T-helper 17 cell (primary cell): Measurements from ENCODE around the gene MYO6. TPM values are rescaled to one million over a fixed set of nuclear protein-coding genes. Genes with fewer than 3 reads are reported as not detected.
"Not testable (repeated sequence)": the region's sequence is repeated elsewhere in the genome, so short reads cannot be mapped to it uniquely, and the experiment has no call there.

Experiments used
- ATAC-seq: fragments of 150-1000 bp; cut with Tn5 transposase; 2 replicates; pipeline ENCODE4 v1.10.0; 2021; ENCODE audit warnings: mild to moderate bottlenecking, moderate library complexity
- DNase-seq, 3 donors: peaks; one replicate each; pipeline versions ENCODE4 v3.0.0 to v3.0.0-alpha.2; 2020 to 2021
- H3K9me3 ChIP-seq: one replicate; pipeline ENCODE4 v1.7.0; 2013; ENCODE audit warnings: low read length, mild to moderate bottlenecking; ENCODE audit not compliant: control insufficient read depth, poor library complexity, severe bottlenecking
- H3K27ac Mint-ChIP-seq: one replicate; pipeline ENCODE4 v1.8.0; 2022; ENCODE audit warnings: mild to moderate bottlenecking, moderate library complexity, mixed read lengths
- H3K27me3 Mint-ChIP-seq: one replicate; pipeline ENCODE4 v1.8.0; 2022; ENCODE audit warnings: mixed read lengths
- H3K36me3 Mint-ChIP-seq: one replicate; pipeline ENCODE4 v1.8.0; 2022; ENCODE audit warnings: low read depth, mixed read lengths
- H3K4me1 Mint-ChIP-seq: one replicate; pipeline ENCODE4 v1.8.0; 2022; ENCODE audit warnings: mild to moderate bottlenecking, mixed read lengths
- H3K4me3 Mint-ChIP-seq: one replicate; pipeline ENCODE4 v1.8.0; 2022; ENCODE audit warnings: mild to moderate bottlenecking, moderate library complexity, mixed read lengths
- total RNA-seq, 4 donors: library from RNA in 2 of 4; stranded (reverse) in 2 of 4; gene quantifications; one replicate each; pipeline ENCODE4 v1.2.3 and lab custom pipeline; 2022 to 2026

The MYO6 gene
- 1 to 10 TPM; 2.5 to 5.5 TPM for total RNA-seq
- 2.7 to 10.9 reads per million in 2 donors for total RNA-seq (lab: John Stamatoyannopoulos, UW)

- peak; percentile 87 for ATAC-seq
Measured at GRCh38 chr6:75748743-75749538, at the start of gene MYO6. MYO6 (plus strand) TSS chr6:75749239; CDS start chr6:75817548, 68,309 bp downstream.

GRCh38 chr6:75708334-75708733, 40.7 kb upstream of the MYO6 start:
- H3K27ac Mint-ChIP-seq, result not testable (repeated sequence)

More at GRCh38 chr6:75748743-75749538, at the start of gene MYO6:
- peaks cover 25% of the 10 kb centered on the region for H3K27me3 Mint-ChIP-seq
- H3K4me1 Mint-ChIP-seq, result peaks cover 4% of the 10 kb centered on the region
- peak within 1 kb of the TSS; percentile 16 for H3K27ac Mint-ChIP-seq
- H3K9me3 ChIP-seq, result no peaks in the 10 kb centered on the region
- H3K36me3 Mint-ChIP-seq, result no peaks in the 10 kb centered on the region
- peak; percentile 24 to 36 (median 33) for DNase-seq
- H3K4me3 Mint-ChIP-seq, result peak within 1 kb of the TSS; percentile 92

DNA sequence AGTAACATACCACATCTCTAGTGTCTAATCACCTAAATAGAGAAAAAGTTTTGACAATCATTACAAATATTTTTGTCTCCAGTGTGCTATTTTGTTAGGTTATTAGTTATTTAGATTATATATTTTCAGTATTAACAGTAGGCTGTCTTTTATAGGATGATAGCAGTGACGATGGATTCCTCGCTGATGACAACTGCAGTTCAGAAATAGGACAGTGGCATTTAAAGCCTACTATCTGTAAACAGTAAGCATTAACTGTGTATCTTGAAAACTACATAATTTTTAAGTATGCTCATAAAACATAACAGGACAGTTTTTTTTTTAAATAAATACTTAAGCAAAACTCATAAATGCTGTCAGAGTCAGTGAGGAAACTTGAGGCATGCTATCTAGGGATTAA, 37.9 kb upstream of the MYO6 start:
- Mint-ChIP-seq H3K27me3 (no peaks in the 10 kb centered on the region), H3K4me3 (no peak overlapping the region), H3K27ac (no peak overlapping the region), H3K4me1 (peaks cover 11% of the 10 kb centered on the region), H3K36me3 (peaks cover 16% of the 10 kb centered on the region)
- no peak for DNase-seq
- no peaks in the 10 kb centered on the region for H3K9me3 ChIP-seq
- no peak for ATAC-seq

More at GRCh38 chr6:75708334-75708733, 40.7 kb upstream of the MYO6 start:
- not testable (repeated sequence) for H3K4me1 Mint-ChIP-seq, ATAC-seq, H3K36me3 Mint-ChIP-seq, H3K4me3 Mint-ChIP-seq, H3K27me3 Mint-ChIP-seq, DNase-seq, H3K9me3 ChIP-seq

DNA sequence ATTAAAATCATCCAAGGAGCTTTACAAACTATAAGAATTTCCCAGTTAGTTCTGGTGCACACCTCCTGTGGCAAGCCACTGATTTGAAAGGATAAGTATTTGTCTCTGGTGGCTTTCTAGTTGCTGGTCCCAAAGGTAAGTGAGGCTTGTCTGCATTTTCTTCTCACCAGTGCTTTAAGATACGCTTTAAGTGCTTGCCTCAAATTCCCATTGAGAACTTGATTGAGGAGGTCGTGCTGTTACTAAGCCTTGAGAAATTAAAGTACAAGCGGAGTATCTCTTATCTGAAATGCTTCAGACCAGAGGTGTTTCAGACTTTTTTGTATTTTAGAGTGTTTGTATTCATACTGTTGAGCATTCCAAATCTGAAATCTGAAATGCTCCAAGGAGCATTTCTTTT, 29.9 kb upstream of the MYO6 start:
- H3K36me3 Mint-ChIP-seq, result peaks cover 11% of the 10 kb centered on the region
- no peaks in the 10 kb centered on the region for H3K9me3 ChIP-seq
- H3K27ac Mint-ChIP-seq, result no peak overlapping the region
- peaks cover 6% of the 10 kb centered on the region for H3K4me1 Mint-ChIP-seq
- DNase-seq (no peak), ATAC-seq (no peak)
- H3K4me3 Mint-ChIP-seq, result no peak overlapping the region
- H3K27me3 Mint-ChIP-seq, result no peaks in the 10 kb centered on the region

DNA sequence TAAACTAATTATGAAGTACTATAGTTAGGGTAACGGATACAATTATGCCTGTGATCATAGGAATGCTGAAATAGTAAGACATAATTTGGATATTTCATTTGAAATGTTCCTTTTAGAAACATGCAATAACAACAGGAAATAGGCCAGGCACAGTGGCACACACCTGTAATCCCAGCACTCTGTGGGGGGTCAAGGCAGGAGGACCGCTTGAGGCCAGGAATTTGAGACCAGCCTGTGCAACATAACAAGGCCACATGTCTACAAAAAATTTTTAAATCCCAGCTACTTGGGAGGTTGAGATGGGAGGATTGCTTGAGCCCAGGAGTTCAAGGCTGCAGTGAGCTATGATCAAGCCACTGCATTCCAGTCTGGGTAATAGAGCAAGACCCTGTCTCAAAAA, 25.7 kb upstream of the MYO6 start:
- Mint-ChIP-seq H3K27me3 (no peaks in the 10 kb centered on the region), H3K27ac (no peak overlapping the region), H3K4me1 (no peaks in the 10 kb centered on the region), H3K4me3 (no peak overlapping the region), H3K36me3 (no peaks in the 10 kb centered on the region)
- no peaks in the 10 kb centered on the region for H3K9me3 ChIP-seq
- DNase-seq (no peak), ATAC-seq (no peak)

GRCh38 chr6:75727206-75727605, 21.8 kb upstream of the MYO6 start:
- H3K27me3 Mint-ChIP-seq, result no peaks in the 10 kb centered on the region
- DNase-seq (no peak), ATAC-seq (no peak)
- H3K9me3 ChIP-seq, result no peaks in the 10 kb centered on the region
- no peaks in the 10 kb centered on the region for H3K36me3 Mint-ChIP-seq
- H3K4me1 Mint-ChIP-seq, result no peaks in the 10 kb centered on the region
- H3K4me3 Mint-ChIP-seq, result no peak overlapping the region
- no peak overlapping the region for H3K27ac Mint-ChIP-seq

DNA sequence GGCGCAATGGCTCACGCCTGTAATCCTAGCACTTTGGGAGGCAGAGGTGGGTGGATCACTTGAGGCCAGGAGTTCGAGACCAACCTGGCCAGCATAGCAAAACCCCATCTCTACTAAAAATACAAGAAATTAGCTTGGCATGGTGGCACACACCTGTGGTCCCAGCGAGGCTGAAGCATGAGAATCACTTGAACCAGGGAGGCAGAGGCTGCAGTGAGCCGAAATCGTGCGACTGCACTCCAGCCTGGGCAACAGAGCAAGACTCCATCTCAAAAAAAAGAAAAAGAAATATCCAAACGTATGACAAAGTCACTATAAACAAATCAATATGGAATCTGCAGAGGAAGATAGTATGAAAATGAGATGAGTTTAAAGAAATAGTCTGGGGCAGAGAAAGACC, 18.0 kb upstream of the MYO6 start:
- not testable (repeated sequence) for DNase-seq, H3K4me1 Mint-ChIP-seq, H3K36me3 Mint-ChIP-seq, H3K4me3 Mint-ChIP-seq, H3K27ac Mint-ChIP-seq, H3K9me3 ChIP-seq, H3K27me3 Mint-ChIP-seq, ATAC-seq

DNA sequence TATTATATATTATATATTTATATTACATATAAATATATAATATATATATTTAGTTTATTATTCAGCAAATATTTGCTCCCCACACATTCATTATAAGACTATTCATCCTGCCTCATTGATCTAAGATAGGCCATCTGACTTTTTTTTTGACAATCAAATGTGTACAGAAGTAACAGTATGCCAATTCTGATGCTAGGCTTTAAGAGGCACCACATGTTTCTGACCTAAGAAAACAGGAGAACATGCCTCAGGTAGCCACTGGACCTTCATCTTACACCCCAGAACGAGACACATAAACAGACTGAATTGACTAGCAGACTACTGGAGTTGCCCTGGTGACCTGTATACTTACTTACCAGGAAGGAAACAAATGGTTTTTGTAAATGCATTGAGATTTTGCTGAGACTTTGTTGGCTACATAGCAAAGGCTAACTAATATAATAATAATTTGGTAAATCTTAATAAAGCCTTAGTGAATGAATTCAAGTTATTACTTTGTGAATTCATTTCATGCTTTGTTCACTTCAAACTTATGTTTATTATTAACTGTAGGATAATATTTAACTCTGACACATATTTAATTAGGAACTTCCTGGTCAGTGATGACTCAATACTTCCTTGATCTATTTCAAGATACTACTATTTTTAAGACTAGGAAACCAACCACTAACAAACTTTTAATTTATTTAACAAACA, 13.4 kb upstream of the MYO6 start:
- H3K4me3 Mint-ChIP-seq, result no peak overlapping the region
- H3K36me3 Mint-ChIP-seq, result no peaks in the 10 kb centered on the region
- ATAC-seq (no peak), DNase-seq (no peak)
- no peaks in the 10 kb centered on the region for H3K4me1 Mint-ChIP-seq
- no peak overlapping the region for H3K27ac Mint-ChIP-seq
- H3K27me3 Mint-ChIP-seq, result peaks cover 6% of the 10 kb centered on the region
- H3K9me3 ChIP-seq, result no peaks in the 10 kb centered on the region

- DNase-seq, result no peak
- Mint-ChIP-seq H3K4me1 (no peaks in the 10 kb centered on the region), H3K27me3 (peaks cover 33% of the 10 kb centered on the region), H3K27ac (no peak overlapping the region), H3K4me3 (no peak overlapping the region), H3K36me3 (no peaks in the 10 kb centered on the region)
- no peaks in the 10 kb centered on the region for H3K9me3 ChIP-seq
- no peak for ATAC-seq
Measured at GRCh38 chr6:75743971-75744370, 5.1 kb upstream of the MYO6 start.

DNA sequence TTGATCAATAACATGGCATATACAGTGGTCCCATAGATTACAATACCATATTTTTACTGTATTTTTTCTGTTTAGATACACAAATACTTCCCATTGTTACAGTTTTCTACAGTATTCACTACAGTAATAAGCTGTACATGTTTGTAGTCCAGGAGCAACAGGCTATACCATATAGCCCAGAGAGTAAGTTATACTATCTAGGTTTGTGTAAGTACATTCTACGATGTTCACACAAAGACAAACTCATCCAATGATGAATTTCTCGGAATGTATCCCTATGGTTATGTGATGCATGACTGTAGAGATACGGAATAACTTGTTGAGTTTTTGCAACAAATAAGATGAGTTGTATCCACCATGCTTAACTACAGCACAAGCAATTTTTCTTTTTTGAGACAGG, 3.6 kb upstream of the MYO6 start:
- H3K9me3 ChIP-seq, result no peaks in the 10 kb centered on the region
- Mint-ChIP-seq H3K4me3 (no peak overlapping the region), H3K27me3 (peaks cover 27% of the 10 kb centered on the region), H3K27ac (no peak overlapping the region), H3K4me1 (no peaks in the 10 kb centered on the region), H3K36me3 (no peaks in the 10 kb centered on the region)
- no peak for ATAC-seq
- DNase-seq, result no peak

DNA sequence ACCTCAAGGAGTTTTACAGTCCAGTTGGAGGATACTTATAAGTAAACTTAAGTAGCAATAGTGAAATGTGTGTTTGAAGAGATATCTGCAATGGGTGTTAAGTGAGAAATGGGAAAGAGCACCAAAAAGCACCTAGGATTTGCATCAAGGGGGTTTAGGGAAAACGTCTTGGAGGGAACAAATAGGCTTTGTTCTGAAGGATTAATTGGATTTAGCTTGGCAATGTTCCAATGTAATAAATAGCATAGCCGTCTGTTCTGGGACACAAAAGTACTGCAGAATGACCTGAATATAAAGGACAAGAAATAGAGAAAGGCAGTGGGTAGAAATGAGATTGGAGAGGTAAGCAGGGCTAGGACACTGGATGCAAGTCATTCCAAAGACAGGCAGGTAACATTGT, 2.8 kb upstream of the MYO6 start:
- Mint-ChIP-seq H3K27ac (no peak overlapping the region), H3K27me3 (peaks cover 31% of the 10 kb centered on the region), H3K36me3 (no peaks in the 10 kb centered on the region), H3K4me1 (peaks cover 2% of the 10 kb centered on the region), H3K4me3 (no peak overlapping the region)
- ATAC-seq (no peak), DNase-seq (no peak)
- no peaks in the 10 kb centered on the region for H3K9me3 ChIP-seq

DNA sequence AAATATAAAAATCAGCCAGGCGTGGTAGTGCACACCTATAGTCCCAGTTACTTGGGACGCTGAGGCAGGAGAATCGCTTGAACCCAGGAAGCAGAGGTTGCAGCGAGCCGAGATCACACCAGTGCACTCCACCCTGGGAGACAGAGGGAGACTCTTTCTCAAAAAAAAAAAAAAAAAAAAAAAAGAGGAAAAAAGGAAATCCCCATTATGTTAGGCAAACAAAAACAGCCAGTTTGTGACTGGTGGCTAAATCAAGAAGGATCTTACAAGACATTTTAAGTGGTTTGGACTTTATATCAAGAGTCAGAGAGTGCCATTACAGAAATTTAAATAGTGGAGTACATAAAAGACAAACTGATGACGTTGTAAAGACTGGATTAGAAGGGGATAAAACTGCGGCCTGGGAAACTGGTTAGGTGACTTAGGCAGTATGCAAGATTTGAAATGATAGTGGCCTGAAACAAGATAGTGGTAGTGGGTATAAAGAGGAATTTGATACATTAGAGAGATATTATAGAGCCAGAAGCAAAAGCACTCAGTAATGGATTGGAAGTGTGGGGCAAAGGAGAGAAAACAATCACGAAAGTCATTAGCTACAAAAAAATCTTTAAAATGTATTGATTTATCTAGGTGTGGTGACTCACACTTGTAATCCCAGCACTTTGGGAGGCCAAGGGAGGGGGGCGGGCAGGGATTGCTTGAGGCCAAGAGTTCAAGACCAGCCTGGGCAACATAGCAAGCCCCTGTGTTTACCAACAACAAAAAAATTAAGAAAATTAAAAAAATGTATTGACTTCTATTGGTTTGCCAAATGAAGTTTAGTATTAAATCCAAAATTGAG, 1.7 kb upstream of the MYO6 start:
- Mint-ChIP-seq H3K27me3 (peaks cover 26% of the 10 kb centered on the region), H3K4me1 (peaks cover 2% of the 10 kb centered on the region), H3K36me3 (no peaks in the 10 kb centered on the region), H3K4me3 (no peak overlapping the region), H3K27ac (no peak overlapping the region)
- H3K9me3 ChIP-seq, result no peaks in the 10 kb centered on the region
- no peak for ATAC-seq
- no peak for DNase-seq
